Kidney (tissue), 14 donors: ENCODE results near the gene MYH10. TPM values are rescaled to one million over a fixed set of nuclear protein-coding genes. Genes with fewer than 3 reads are reported as not detected.

Source experiments
- DNase-seq, 5 donors: peaks; one replicate each; pipeline ENCODE4 v3.0.0-alpha.2; 2013 to 2020
- FAIRE-seq: peaks from 2 replicates; lab custom pipeline; 2012; peaks lifted over from hg19 to GRCh38; lab: Jason Lieb, UNC
- H3K27ac ChIP-seq, 2 donors: one replicate each; pipeline ENCODE4 v1.7.0; 2013; ENCODE audit warnings: low read depth in 2 of 2, low read length in 2 of 2, inconsistent platforms in 1 of 2
- H3K27me3 ChIP-seq: one replicate; pipeline ENCODE4 v1.7.1; 2013; ENCODE audit warnings: low read length, inconsistent platforms; ENCODE audit not compliant: control insufficient read depth, insufficient read depth
- H3K36me3 ChIP-seq, 3 donors: one replicate each; pipeline versions ENCODE4 v1.7.0 to v1.7.1; 2013; ENCODE audit warnings: low read length in 3 of 3, control low read depth in 1 of 3, inconsistent platforms in 1 of 3; ENCODE audit not compliant: insufficient read depth in 3 of 3, control insufficient read depth in 2 of 3
- H3K4me1 ChIP-seq, 3 donors: one replicate each; pipeline versions ENCODE4 v1.7.0 to v1.7.1; 2013; ENCODE audit warnings: low read length in 3 of 3, inconsistent platforms in 1 of 3, low read depth in 1 of 3; ENCODE audit not compliant: control insufficient read depth in 2 of 3, insufficient read depth in 2 of 3
- H3K4me3 ChIP-seq, 3 donors: one replicate each; pipeline versions ENCODE4 v1.7.0 to v1.8.1; 2013; ENCODE audit warnings: low read length in 3 of 3, control low read depth in 1 of 3, inconsistent platforms in 1 of 3
- H3K9ac ChIP-seq, 3 donors: one replicate each; pipeline versions ENCODE4 v1.7.0 to v1.7.1; 2013; ENCODE audit warnings: low read length in 3 of 3, control low read depth in 1 of 3, inconsistent platforms in 1 of 3
- H3K9me3 ChIP-seq, 3 donors: one replicate each; pipeline versions ENCODE4 v1.7.0 to v1.7.1; 2013; ENCODE audit warnings: low read length in 3 of 3, control low read depth in 1 of 3, inconsistent platforms in 1 of 3; ENCODE audit not compliant: control insufficient read depth in 2 of 3, insufficient read depth in 1 of 3
- intact Hi-C: fragments of 100-400 bp; cut with DNase I; formaldehyde crosslinking; loops from one replicate; pipeline ENCODE4 v1.11.1; 2022
- polyA plus RNA-seq: library from polyadenylated mRNA; stranded (reverse); fragments of 350-450 nt; fragmentation: Illumina TruSeq; extraction: RNeasy Lipid Tissue Mini Kit (QIAGEN cat#74804); gene quantifications from one replicate; pipeline ENCODE4 v1.2.3, GENCODE V29; 2014; ENCODE audit warnings: low read depth, low replicate concordance; ENCODE audit not compliant: insufficient read depth
- total RNA-seq: library from RNA; stranded (reverse); fragmentation: NEBNext Ultra II Directional; extraction: Animal tissue kit (Norgen Biotek cat#: 25700); gene quantifications from one replicate; pipeline ENCODE4 v1.2.1, GENCODE V29; 2021
- TF ChIP-seq, protein P1 (sequence below): IDR thresholded peaks from 3 replicates; pipeline ENCODE4 v1.5.1; 2012; ENCODE audit warnings: mild to moderate bottlenecking, moderate library complexity, borderline replicate concordance; ENCODE audit not compliant: insufficient read depth; ENCODE audit errors: extremely low read depth
- donor health status: control.
- donor health status: control.
- donor health status: control.
- donor health status: control.
- donor health status: control.
- donor health status: DM: yes; HTN: yes; CAD: no.
- donor health status: Normal renal cell carcinoma (clear cell type).

The MYH10 gene
- total and polyA plus RNA-seq, 2 donors from 2014 or later = 23.6 to 104 TPM

DNA sequence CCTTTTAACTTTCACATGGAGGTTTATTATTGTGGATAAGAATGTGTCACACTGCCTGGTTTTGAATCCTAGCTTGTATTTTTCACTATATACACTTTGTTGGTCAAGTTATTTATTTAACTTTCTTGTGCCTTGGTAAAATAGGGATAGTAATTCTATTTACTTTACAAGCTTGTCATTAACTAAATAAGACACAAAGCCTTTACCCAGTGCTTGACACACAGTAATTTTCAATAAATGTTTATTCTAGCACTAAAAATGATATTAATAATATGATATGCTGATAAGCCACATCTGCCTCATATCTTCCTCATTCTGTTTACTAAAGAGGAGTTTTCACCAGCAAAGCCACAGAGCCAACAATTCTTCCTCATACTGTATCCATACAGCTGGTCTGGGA, 27.8 kb downstream of the MYH10 start:
- DNase-seq (no peak), FAIRE-seq (no peak)
- no peak overlapping the region for H3K9ac ChIP-seq
- TF ChIP-seq, protein P1, sequence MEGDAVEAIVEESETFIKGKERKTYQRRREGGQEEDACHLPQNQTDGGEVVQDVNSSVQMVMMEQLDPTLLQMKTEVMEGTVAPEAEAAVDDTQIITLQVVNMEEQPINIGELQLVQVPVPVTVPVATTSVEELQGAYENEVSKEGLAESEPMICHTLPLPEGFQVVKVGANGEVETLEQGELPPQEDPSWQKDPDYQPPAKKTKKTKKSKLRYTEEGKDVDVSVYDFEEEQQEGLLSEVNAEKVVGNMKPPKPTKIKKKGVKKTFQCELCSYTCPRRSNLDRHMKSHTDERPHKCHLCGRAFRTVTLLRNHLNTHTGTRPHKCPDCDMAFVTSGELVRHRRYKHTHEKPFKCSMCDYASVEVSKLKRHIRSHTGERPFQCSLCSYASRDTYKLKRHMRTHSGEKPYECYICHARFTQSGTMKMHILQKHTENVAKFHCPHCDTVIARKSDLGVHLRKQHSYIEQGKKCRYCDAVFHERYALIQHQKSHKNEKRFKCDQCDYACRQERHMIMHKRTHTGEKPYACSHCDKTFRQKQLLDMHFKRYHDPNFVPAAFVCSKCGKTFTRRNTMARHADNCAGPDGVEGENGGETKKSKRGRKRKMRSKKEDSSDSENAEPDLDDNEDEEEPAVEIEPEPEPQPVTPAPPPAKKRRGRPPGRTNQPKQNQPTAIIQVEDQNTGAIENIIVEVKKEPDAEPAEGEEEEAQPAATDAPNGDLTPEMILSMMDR = no peak
- peaks cover 0 to 9% (median 7%) of the 10 kb centered on the region in 3 donors for H3K4me1 ChIP-seq
- H3K27me3 ChIP-seq = no peaks in the 10 kb centered on the region
- no peak overlapping the region for H3K4me3 ChIP-seq
- intact Hi-C loops = no loop called here
- no peaks in the 10 kb centered on the region for H3K9me3 ChIP-seq
- H3K27ac ChIP-seq = no peak overlapping the region
- H3K36me3 ChIP-seq = peaks cover 0 to 2% (median 0%) of the 10 kb centered on the region in 3 donors

DNA sequence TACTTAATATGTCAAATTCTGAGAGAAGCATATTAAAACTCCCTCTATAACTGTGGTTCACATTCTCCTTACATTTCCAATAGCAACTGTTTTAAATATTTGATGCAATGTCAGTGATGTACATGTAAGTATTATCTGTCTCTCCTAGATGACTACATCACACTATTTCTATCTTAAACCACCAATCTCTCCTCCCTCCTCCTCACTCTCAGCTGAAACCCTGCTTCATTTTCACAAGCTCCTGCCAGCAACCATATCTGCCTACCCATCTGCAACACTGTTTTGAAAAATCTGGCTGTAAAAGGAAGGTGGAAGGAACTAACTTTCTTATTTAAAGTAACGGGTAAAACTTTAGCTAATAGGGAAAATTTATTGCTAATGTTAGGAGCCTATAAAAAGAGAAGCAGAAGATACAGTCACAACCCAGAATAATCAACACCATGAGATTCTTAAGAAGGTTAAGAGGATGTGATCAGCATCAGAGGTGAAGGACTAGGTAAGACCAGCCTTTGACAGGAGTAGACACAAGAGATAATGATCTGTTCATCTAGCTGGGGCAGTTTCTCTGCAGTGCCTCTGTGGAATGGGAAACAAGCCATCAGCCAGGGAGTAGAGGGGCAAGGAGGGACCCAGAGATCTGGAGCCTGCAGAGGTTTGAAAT, 31.0 kb downstream of the MYH10 start:
- TF ChIP-seq, protein P1 = no peak
- no peaks in the 10 kb centered on the region for H3K9me3 ChIP-seq
- no peak overlapping the region for H3K27ac ChIP-seq
- FAIRE-seq (no peak), DNase-seq (no peak)
- no peak overlapping the region for H3K4me3 ChIP-seq
- H3K27me3 ChIP-seq = no peaks in the 10 kb centered on the region
- H3K36me3 ChIP-seq = peaks cover 0 to 2% (median 0%) of the 10 kb centered on the region in 3 donors
- intact Hi-C loops = no loop called here
- H3K4me1 ChIP-seq = no peaks in the 10 kb centered on the region
- H3K9ac ChIP-seq = no peak overlapping the region

DNA sequence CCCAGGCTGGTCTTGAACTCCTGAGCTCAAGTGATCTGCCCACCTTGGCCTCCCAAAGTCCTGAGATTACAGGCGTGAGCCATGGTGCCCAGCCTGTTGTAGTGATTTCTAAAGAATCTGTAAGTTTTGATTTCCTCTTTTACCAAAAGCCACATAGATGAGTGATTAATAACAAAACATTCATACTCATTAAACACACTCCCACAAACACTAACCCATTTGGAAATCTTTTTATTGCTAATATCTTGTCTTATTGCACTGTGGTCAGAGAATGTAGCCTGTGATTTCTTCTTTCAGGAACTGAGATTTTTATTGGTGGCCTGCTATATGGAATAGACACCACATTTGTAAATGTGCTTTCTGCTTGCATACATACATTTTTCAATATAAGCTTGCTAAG, 31.6 kb downstream of the MYH10 start:
- Histone ChIP-seq H3K4me3 (no peak overlapping the region), H3K27me3 (no peaks in the 10 kb centered on the region), H3K36me3 (peaks cover 0 to 2% (median 0%) of the 10 kb centered on the region in 3 donors), H3K9me3 (no peaks in the 10 kb centered on the region), H3K9ac (no peak overlapping the region), H3K27ac (no peak overlapping the region), H3K4me1 (no peaks in the 10 kb centered on the region)
- TF ChIP-seq, protein P1 = no peak
- FAIRE-seq (no peak), DNase-seq (no peak)
- intact Hi-C loops = no loop called here
